Measurements from ENCODE around the gene LETM1.

DNA sequence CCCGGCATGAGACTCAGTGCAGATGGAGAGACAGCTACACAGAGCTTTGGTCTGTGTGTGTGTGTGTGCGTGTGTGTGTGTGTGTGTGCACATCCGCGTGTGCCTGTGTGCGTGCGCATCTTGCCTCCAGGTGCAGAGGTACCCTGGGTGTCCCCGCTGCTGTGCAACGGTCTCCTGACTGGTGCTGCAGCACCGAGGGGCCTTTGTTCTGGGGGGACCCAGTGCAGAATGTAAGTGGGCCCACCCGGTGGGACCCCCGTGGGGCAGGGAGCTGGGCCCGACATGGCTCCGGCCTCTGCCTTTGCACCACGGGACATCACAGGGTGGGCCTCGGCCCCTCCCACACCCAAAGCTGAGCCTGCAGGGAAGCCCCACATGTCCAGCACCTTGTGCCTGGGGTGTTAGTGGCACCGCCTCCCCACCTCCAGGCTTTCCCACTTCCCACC lies 48.6 kb downstream of the LETM1 start:
- TF ChIP-seq RARB (CRISPR knock-in tag; IDR thresholded peaks at IDR 0.05) (no peak), ZC3H10 (CRISPR knock-in tag; IDR thresholded peaks at IDR 0.05) (no peak), ZNF70 (CRISPR knock-in tag; IDR thresholded peaks at IDR 0.05) (no peak), ZNF8 (CRISPR knock-in tag; IDR thresholded peaks at IDR 0.05) (no peak), PPARA (CRISPR knock-in tag; IDR thresholded peaks at IDR 0.05; ENCODE audit: borderline replicate concordance) (no peak), SNAI2 (CRISPR knock-in tag; IDR thresholded peaks at IDR 0.05) (no peak), CSDC2 (CRISPR knock-in tag; IDR thresholded peaks at IDR 0.05) (no peak), OSR1 (CRISPR knock-in tag; IDR thresholded peaks at IDR 0.05) (no peak), ZFP30 (CRISPR knock-in tag; IDR thresholded peaks at IDR 0.05) (no peak), TCF4 (CRISPR knock-in tag; IDR thresholded peaks at IDR 0.05; ENCODE audit: borderline replicate concordance) (no peak)
- TF ChIP-seq, protein P1, sequence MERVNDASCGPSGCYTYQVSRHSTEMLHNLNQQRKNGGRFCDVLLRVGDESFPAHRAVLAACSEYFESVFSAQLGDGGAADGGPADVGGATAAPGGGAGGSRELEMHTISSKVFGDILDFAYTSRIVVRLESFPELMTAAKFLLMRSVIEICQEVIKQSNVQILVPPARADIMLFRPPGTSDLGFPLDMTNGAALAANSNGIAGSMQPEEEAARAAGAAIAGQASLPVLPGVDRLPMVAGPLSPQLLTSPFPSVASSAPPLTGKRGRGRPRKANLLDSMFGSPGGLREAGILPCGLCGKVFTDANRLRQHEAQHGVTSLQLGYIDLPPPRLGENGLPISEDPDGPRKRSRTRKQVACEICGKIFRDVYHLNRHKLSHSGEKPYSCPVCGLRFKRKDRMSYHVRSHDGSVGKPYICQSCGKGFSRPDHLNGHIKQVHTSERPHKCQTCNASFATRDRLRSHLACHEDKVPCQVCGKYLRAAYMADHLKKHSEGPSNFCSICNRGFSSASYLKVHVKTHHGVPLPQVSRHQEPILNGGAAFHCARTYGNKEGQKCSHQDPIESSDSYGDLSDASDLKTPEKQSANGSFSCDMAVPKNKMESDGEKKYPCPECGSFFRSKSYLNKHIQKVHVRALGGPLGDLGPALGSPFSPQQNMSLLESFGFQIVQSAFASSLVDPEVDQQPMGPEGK (CRISPR knock-in tag; IDR thresholded peaks at IDR 0.05; ENCODE audit: borderline replicate concordance): no peak

All from SK-N-SH treated with all-trans-retinoic acid at 6 μM for 48 hours (cell line).